Lung (tissue), 12 donors: ENCODE results near the gene PRF1. TPM values are rescaled to one million over a fixed set of nuclear protein-coding genes. Genes with fewer than 3 reads are reported as not detected.

Source experiments
- ATAC-seq: fragments of 200-7000 bp; cut with Tn5 transposase; one replicate; pipeline ENCODE4 v1.9.1; 2020; ENCODE audit warnings: moderate number of reproducible peaks; ENCODE audit not compliant: insufficient read depth, low FRiP score
- DNase-seq, 3 donors: peaks; one replicate each; pipeline ENCODE4 v3.0.0-alpha.2; 2013 to 2017
- H3K27ac ChIP-seq, 2 donors: one replicate each; pipeline ENCODE4 v1.5.1; 2013; ENCODE audit warnings: mild to moderate bottlenecking in 2 of 2, moderate library complexity in 2 of 2, control low read depth in 1 of 2, inconsistent platforms in 1 of 2, low read depth in 1 of 2, low read length in 1 of 2
- H3K27me3 ChIP-seq, 3 donors: one replicate each; pipeline ENCODE4 v1.5.1; 2013; ENCODE audit warnings: low read length in 2 of 3; ENCODE audit not compliant: control insufficient read depth in 3 of 3, insufficient read depth in 3 of 3
- H3K36me3 ChIP-seq, 4 donors: one replicate each; pipeline ENCODE4 v1.5.1; 2013; ENCODE audit warnings: low read length in 4 of 4, mild to moderate bottlenecking in 1 of 4, moderate library complexity in 1 of 4; ENCODE audit not compliant: control insufficient read depth in 4 of 4, insufficient read depth in 4 of 4
- H3K4me1 ChIP-seq, 5 donors: one replicate each; pipeline ENCODE4 v1.5.1; 2013; ENCODE audit warnings: low read length in 5 of 5, mild to moderate bottlenecking in 2 of 5, moderate library complexity in 1 of 5; ENCODE audit not compliant: control insufficient read depth in 5 of 5, insufficient read depth in 5 of 5
- H3K4me3 ChIP-seq: one replicate; pipeline ENCODE4 v1.5.1; 2013; ENCODE audit warnings: mild to moderate bottlenecking, control low read depth, moderate library complexity
- H3K9ac ChIP-seq, 2 donors: one replicate each; pipeline ENCODE4 v1.5.1; 2013; ENCODE audit warnings: low read length in 2 of 2, control low read depth in 1 of 2; ENCODE audit not compliant: insufficient read depth in 1 of 2
- H3K9me3 ChIP-seq, 4 donors: one replicate each; pipeline ENCODE4 v1.5.1; 2013; ENCODE audit warnings: low read length in 3 of 4, mild to moderate bottlenecking in 1 of 4, moderate library complexity in 1 of 4; ENCODE audit not compliant: control insufficient read depth in 4 of 4, insufficient read depth in 3 of 4
- CTCF ChIP-seq: IDR thresholded peaks from 2 replicates; pipeline ENCODE4 v1.5.1; 2012; ENCODE audit warnings: mild to moderate bottlenecking; ENCODE audit errors: control extremely low read depth, extremely low read depth
- WGBS, 2 donors: extraction: QIAGEN DNeasy Blood & Tissue Kit; methylation state at CpG; one replicate each; pipeline ENCODE4 v1.1.7; 2013; 5-methylcytosine and 5-hydroxymethylcytosine counted together
- polyA plus RNA-seq, 2 donors: library from polyadenylated mRNA; stranded (reverse); fragments of 200-250 nt; gene quantifications; one replicate each; pipeline ENCODE4 v1.2.1, GENCODE V29; 2013
- total RNA-seq, 2 donors: library from RNA; depleted of rRNA in 1 of 2; stranded (reverse); fragments of >200 nt in 1 of 2; gene quantifications; one replicate each; pipeline ENCODE4 v1.2.1, GENCODE V29; 2014 to 2021
- donor health status: control.
- donor health status: control.
- donor health status: Bipolar disorder and iron deficiency.
- donor health status: healthy.
- donor health status: DM: yes; HTN: yes; CAD: no.

Gene PRF1
- total and polyA plus RNA-seq, 4 donors, result 3.2 to 11.5 (median 7.3) TPM

- Histone ChIP-seq H3K9me3 (no peaks in the 10 kb centered on the region), H3K27ac (no peak overlapping the region), H3K4me3 (no peak overlapping the region), H3K4me1 (peaks cover 0 to 52% (median 27%) of the 10 kb centered on the region in 5 donors), H3K27me3 (no peaks in the 10 kb centered on the region), H3K9ac (no peak overlapping the region), H3K36me3 (peaks cover 0 to 15% (median 0%) of the 10 kb centered on the region in 4 donors)
- no peak for DNase-seq
- WGBS, 2 donors, result 84 to 87% methylated on average over 7 of the region's 7 CpGs
- TF ChIP-seq CTCF, result no peak
- ATAC-seq, result no peak
These were observed 39.3 kb downstream of the PRF1 start for GRCh38 chr10:70563230-70563629.

GRCh38 chr10:70562036-70562755 lies 40.3 kb downstream of the PRF1 start:
- Histone ChIP-seq H3K27me3 (no peaks in the 10 kb centered on the region), H3K4me3 (no peak overlapping the region), H3K9ac (no peak overlapping the region), H3K27ac (no peak overlapping the region), H3K4me1 (peaks cover 0 to 52% (median 27%) of the 10 kb centered on the region in 5 donors), H3K36me3 (peaks cover 0 to 13% (median 0%) of the 10 kb centered on the region in 4 donors), H3K9me3 (no peaks in the 10 kb centered on the region)
- TF ChIP-seq CTCF, result no peak
- WGBS, 2 donors, result 76 to 81% methylated on average over 15 of the region's 15 CpGs
- DNase-seq, result peak; percentile 85 to 91 (median 86)
- ATAC-seq, result no peak

- Histone ChIP-seq H3K4me1 (peaks cover 0 to 52% (median 27%) of the 10 kb centered on the region in 5 donors), H3K27me3 (no peaks in the 10 kb centered on the region), H3K9ac (no peak overlapping the region), H3K36me3 (peaks cover 0 to 14% (median 1%) of the 10 kb centered on the region in 4 donors), H3K4me3 (no peak overlapping the region), H3K27ac (no peak overlapping the region), H3K9me3 (no peaks in the 10 kb centered on the region)
- ATAC-seq (no peak), DNase-seq (no peak)
- WGBS, 2 donors, result 82 to 91% methylated on average over 6 of the region's 6 CpGs
- no peak for TF ChIP-seq CTCF
These were observed 41.0 kb downstream of the PRF1 start for GRCh38 chr10:70561558-70561957.
